ENCODE measurements around the gene LIX1L.
A peak's percentile ranks its signal among the peaks of the same experiment; 100 is the strongest.

Gene LIX1L

GRCh38 chr1:145893306-145894055, 64.3 kb downstream of the LIX1L start:
- no peak for DNase-seq (ENCODE audit: low read depth)

- DNase-seq (ENCODE audit: low read depth), result no peak
These were observed 65.2 kb downstream of the LIX1L start for GRCh38 chr1:145892486-145893087.

GRCh38 chr1:145891587-145892485, 66.0 kb downstream of the LIX1L start:
- peak; percentile 8 for DNase-seq (ENCODE audit: low read depth)

GRCh38 chr1:145891143-145891542, 66.7 kb downstream of the LIX1L start:
- DNase-seq (ENCODE audit: low read depth), result no peak

- DNase-seq (ENCODE audit: low read depth), result no peak
These were observed 68.1 kb downstream of the LIX1L start for GRCh38 chr1:145889722-145890121.

- DNase-seq (ENCODE audit: low read depth), result no peak
These were observed 70.2 kb downstream of the LIX1L start for GRCh38 chr1:145887631-145888030.

GRCh38 chr1:145886816-145887215, 71.0 kb downstream of the LIX1L start:
- no peak for DNase-seq (ENCODE audit: low read depth)

- no peak for DNase-seq (ENCODE audit: low read depth)
These were observed 71.4 kb downstream of the LIX1L start for GRCh38 chr1:145886390-145886789.

- DNase-seq (ENCODE audit: low read depth), result peak; percentile 66
These were observed 72.0 kb downstream of the LIX1L start, which contains the start of gene ANKRD35 for GRCh38 chr1:145885738-145886287. Gene ANKRD35, minus strand, starts transcription at chr1:145885866. Its CDS starts 108 bp downstream, at chr1:145885758.

- DNase-seq (ENCODE audit: low read depth), result no peak
These were observed 73.1 kb downstream of the LIX1L start for GRCh38 chr1:145884675-145885074.

Measured in stimulated activated CD8-positive, alpha-beta memory T cell treated with anti-CD3 and anti-CD28 coated beads, Interleukin-15, amount 100 ng/mL, for 24 hours (primary cell).